Kasumi-1 (cell line): ENCODE measurements around the gene CEP126.

Source experiments
- DNase-seq, 2 experiments: peaks; one replicate each; lab custom pipeline; 2025; lab: John Stamatoyannopoulos, UW

Gene CEP126

GRCh38 chr11:101914738-101915426 is at the start of gene CEP126:
Gene CEP126, plus strand, starts transcription at chr11:101915010. Its CDS starts 275 bp downstream, at chr11:101915285.
- DNase-seq = no peak

- DNase-seq = no peak
These were observed 48.0 kb upstream of the CEP126 start for GRCh38 chr11:101866619-101867491.

- DNase-seq = no peak
These were observed 46.9 kb upstream of the CEP126 start for GRCh38 chr11:101867951-101868350.

GRCh38 chr11:101870510-101870909 is 44.3 kb upstream of the CEP126 start:
- DNase-seq = no peak

GRCh38 chr11:101872171-101872882 is 42.5 kb upstream of the CEP126 start:
- DNase-seq = no peak

- peak; percentile 38 to 39 for DNase-seq
These were observed 34.6 kb upstream of the CEP126 start for GRCh38 chr11:101880222-101880621.

GRCh38 chr11:101881586-101881985 is 33.2 kb upstream of the CEP126 start:
- DNase-seq = no peak

- DNase-seq = no peak
These were observed 29.2 kb upstream of the CEP126 start for GRCh38 chr11:101885631-101886030.

- DNase-seq = no peak
These were observed 25.0 kb upstream of the CEP126 start for GRCh38 chr11:101889767-101890166.

GRCh38 chr11:101894505-101894904 is 20.3 kb upstream of the CEP126 start:
- DNase-seq = no peak

GRCh38 chr11:101907815-101908214 is 7.0 kb upstream of the CEP126 start:
- no peak for DNase-seq

- DNase-seq = no peak
These were observed 5.7 kb upstream of the CEP126 start for GRCh38 chr11:101909087-101909486.

- DNase-seq = no peak
These were observed 2.0 kb upstream of the CEP126 start for GRCh38 chr11:101912823-101913284.

- DNase-seq = no peak
These were observed 1.2 kb upstream of the CEP126 start for GRCh38 chr11:101913656-101914055.

- DNase-seq = no peak
These were observed 471 bp upstream of the CEP126 start for GRCh38 chr11:101914341-101914737.

- DNase-seq = no peak
These were observed 1.0 kb downstream of the CEP126 start for GRCh38 chr11:101915791-101916291.

- DNase-seq = no peak
These were observed 1.6 kb downstream of the CEP126 start, which contains the start of gene ANGPTL5 for GRCh38 chr11:101916422-101916821. Gene ANGPTL5, minus strand, starts transcription at chr11:101916522. Its CDS starts 8,613 bp downstream, at chr11:101907909.

GRCh38 chr11:101917226-101917625 is 2.4 kb downstream of the CEP126 start:
- no peak for DNase-seq

- no peak for DNase-seq
These were observed 6.2 kb downstream of the CEP126 start for GRCh38 chr11:101920992-101921391.

GRCh38 chr11:101923554-101923953 is 8.7 kb downstream of the CEP126 start:
- no peak for DNase-seq

- no peak for DNase-seq
These were observed 14.6 kb downstream of the CEP126 start for GRCh38 chr11:101929294-101929915.

GRCh38 chr11:101931692-101932091 is 16.9 kb downstream of the CEP126 start:
- DNase-seq = no peak
